Chondrocyte (in vitro differentiated cells): ENCODE data around the gene TMEM92. TPM values are rescaled to one million over a fixed set of nuclear protein-coding genes. Genes with fewer than 3 reads are reported as not detected.

ENCODE experiments used
- DNase-seq: peaks from one replicate; pipeline ENCODE4 v3.0.0; 2021; ENCODE audit warnings: mixed read lengths, low spot score
- H3K27ac Mint-ChIP-seq: one replicate; pipeline ENCODE4 v1.8.0; 2021; ENCODE audit warnings: mild to moderate bottlenecking, moderate library complexity, mixed read lengths; ENCODE audit not compliant: unreplicated experiment
- H3K27me3 Mint-ChIP-seq: 2 replicates; pipeline ENCODE4 v1.8.0; 2021; ENCODE audit warnings: low read depth, mixed read lengths
- H3K36me3 Mint-ChIP-seq: 2 replicates; pipeline ENCODE4 v1.8.0; 2021; ENCODE audit warnings: low read depth, mixed read lengths
- H3K4me1 Mint-ChIP-seq: 2 replicates; pipeline ENCODE4 v1.8.0; 2021; ENCODE audit warnings: low read depth, mild to moderate bottlenecking, mixed read lengths
- H3K4me3 Mint-ChIP-seq: one replicate; pipeline ENCODE4 v1.8.0; 2021; ENCODE audit warnings: mild to moderate bottlenecking, moderate library complexity, mixed read lengths; ENCODE audit not compliant: unreplicated experiment
- H3K9me3 Mint-ChIP-seq: 2 replicates; pipeline ENCODE4 v1.8.0; 2021; ENCODE audit warnings: low read depth, mixed read lengths
- total RNA-seq: library from RNA; stranded (reverse); gene quantifications from 3 replicates; pipeline ENCODE4 v1.2.1, GENCODE V29; 2021
- TF ChIP-seq, protein P1 (sequence below): fragments of 200-600 bp; sonication (generic); IDR thresholded peaks from 2 replicates; pipeline ENCODE4 v1.5.0; 2021; ENCODE audit warnings: antibody characterized with exemption, mild to moderate bottlenecking, moderate library complexity

TMEM92 gene
- total RNA-seq, 1 donor from 2014 or later: 1.6 TPM

- no peaks in the 10 kb centered on the region for H3K9me3 Mint-ChIP-seq
- TF ChIP-seq, protein P1, sequence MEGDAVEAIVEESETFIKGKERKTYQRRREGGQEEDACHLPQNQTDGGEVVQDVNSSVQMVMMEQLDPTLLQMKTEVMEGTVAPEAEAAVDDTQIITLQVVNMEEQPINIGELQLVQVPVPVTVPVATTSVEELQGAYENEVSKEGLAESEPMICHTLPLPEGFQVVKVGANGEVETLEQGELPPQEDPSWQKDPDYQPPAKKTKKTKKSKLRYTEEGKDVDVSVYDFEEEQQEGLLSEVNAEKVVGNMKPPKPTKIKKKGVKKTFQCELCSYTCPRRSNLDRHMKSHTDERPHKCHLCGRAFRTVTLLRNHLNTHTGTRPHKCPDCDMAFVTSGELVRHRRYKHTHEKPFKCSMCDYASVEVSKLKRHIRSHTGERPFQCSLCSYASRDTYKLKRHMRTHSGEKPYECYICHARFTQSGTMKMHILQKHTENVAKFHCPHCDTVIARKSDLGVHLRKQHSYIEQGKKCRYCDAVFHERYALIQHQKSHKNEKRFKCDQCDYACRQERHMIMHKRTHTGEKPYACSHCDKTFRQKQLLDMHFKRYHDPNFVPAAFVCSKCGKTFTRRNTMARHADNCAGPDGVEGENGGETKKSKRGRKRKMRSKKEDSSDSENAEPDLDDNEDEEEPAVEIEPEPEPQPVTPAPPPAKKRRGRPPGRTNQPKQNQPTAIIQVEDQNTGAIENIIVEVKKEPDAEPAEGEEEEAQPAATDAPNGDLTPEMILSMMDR: peak; percentile 8
- H3K4me3 Mint-ChIP-seq: no peak overlapping the region
- peaks cover 72% of the 10 kb centered on the region for H3K4me1 Mint-ChIP-seq
- DNase-seq: no peak
- no peaks in the 10 kb centered on the region for H3K27me3 Mint-ChIP-seq
- H3K27ac Mint-ChIP-seq: peak overlapping the region; percentile 65
- no peaks in the 10 kb centered on the region for H3K36me3 Mint-ChIP-seq
Observed at GRCh38 chr17:50258647-50259476, 15.4 kb upstream of the TMEM92 start.

DNA sequence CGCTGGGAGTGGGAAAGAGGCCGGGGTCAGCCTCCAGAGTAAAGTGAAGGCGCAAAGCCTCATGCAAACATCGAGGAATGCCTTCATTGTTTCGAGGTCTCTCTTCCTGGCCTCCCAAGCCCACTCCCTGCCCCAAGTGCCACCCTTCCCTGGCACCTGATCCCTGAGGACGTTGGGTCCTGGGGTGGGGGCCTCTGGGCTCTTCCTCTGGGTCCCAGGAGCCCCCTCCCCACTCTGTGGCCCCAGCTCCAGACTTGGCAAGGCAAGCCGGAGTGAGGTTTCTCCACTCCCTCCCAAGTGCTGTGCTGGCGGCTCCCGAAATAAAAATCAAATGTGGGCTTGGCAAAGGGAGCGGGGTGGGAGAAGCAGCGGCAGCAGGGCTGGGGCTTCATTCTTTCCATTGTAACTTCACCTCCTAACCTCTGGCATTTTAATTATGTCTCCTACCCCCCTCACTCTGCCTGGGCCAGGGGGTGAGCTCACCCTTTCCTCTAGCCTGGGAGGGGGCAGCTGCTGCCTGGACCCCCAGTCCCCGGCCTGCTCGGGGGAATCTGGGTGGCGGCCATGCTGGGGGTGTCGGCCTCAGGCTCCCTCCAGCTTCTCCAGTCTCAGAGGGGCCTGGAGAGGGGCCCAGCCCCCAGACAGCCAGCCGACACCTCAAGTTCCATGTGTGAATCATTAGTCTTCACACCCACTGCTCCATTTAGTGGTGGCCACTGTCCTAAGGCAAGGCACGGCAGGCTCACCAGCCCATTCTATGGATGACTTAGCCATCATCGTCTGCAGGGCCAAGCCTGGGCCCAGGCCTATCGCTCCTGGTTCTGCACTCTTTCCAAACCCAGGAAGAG is 14.6 kb upstream of the TMEM92 start:
- no peaks in the 10 kb centered on the region for H3K9me3 Mint-ChIP-seq
- TF ChIP-seq, protein P1: no peak
- H3K27ac Mint-ChIP-seq: peak overlapping the region; percentile 65
- H3K36me3 Mint-ChIP-seq: no peaks in the 10 kb centered on the region
- no peaks in the 10 kb centered on the region for H3K27me3 Mint-ChIP-seq
- H3K4me3 Mint-ChIP-seq: no peak overlapping the region
- H3K4me1 Mint-ChIP-seq: peaks cover 80% of the 10 kb centered on the region
- no peak for DNase-seq

DNA sequence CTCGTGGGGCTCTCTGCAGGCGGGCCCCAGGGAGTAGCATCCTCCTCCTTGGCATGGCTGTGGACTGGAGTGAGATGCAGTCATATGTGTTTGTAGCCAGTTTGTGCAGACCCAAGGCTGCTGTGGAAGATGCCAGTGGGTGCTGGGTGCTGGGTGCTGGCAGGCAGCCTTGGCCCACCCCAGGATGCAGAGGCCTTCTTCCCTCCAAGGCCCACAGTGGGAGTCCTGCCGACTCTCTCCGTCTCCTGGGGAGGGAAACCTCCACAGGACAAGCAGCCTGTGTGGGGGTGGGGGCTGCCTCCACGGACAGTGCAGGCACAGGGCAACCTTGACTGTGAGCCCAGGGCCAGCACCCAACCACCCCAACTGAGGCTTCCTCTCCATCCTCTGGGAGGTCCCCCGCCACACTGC is 13.8 kb upstream of the TMEM92 start:
- peak overlapping the region; percentile 50 for H3K27ac Mint-ChIP-seq
- no peak overlapping the region for H3K4me3 Mint-ChIP-seq
- H3K27me3 Mint-ChIP-seq: no peaks in the 10 kb centered on the region
- no peaks in the 10 kb centered on the region for H3K36me3 Mint-ChIP-seq
- H3K4me1 Mint-ChIP-seq: peaks cover 87% of the 10 kb centered on the region
- no peaks in the 10 kb centered on the region for H3K9me3 Mint-ChIP-seq
- no peak for DNase-seq
- TF ChIP-seq, protein P1: no peak

- H3K4me3 Mint-ChIP-seq: no peak overlapping the region
- H3K36me3 Mint-ChIP-seq: no peaks in the 10 kb centered on the region
- no peaks in the 10 kb centered on the region for H3K9me3 Mint-ChIP-seq
- H3K27me3 Mint-ChIP-seq: no peaks in the 10 kb centered on the region
- peaks cover 92% of the 10 kb centered on the region for H3K4me1 Mint-ChIP-seq
- TF ChIP-seq, protein P1: no peak
- H3K27ac Mint-ChIP-seq: no peak overlapping the region
- DNase-seq: no peak
Observed at GRCh38 chr17:50261051-50261915, 13.0 kb upstream of the TMEM92 start.
